H1 (cell line): Measurements from ENCODE around the gene SPPL2B.

Source experiments
- CBX8 ChIP-seq: fragments of 300-800, 300-1000 bp; sonication (generic); IDR thresholded peaks from 2 replicates; pipeline ENCODE4 v1.7.1; 2016; ENCODE audit warnings: low read depth, low read length, borderline replicate concordance
- EGR1 ChIP-seq: IDR thresholded peaks from 2 replicates; pipeline ENCODE4 v1.6.1; 2011; ENCODE audit warnings: low read depth, low read length, borderline replicate concordance
- EZH2 ChIP-seq: fragments of 200-600 bp; sonication (generic); IDR thresholded peaks from 2 replicates; pipeline ENCODE4 v1.7.1; 2012; ENCODE audit warnings: low read depth, mild to moderate bottlenecking, moderate library complexity, low read length, inconsistent platforms; ENCODE audit not compliant: severe bottlenecking
- GTF2F1 ChIP-seq: IDR thresholded peaks from 2 replicates; pipeline ENCODE4 v1.6.1; 2012; ENCODE audit warnings: low read depth, low read length, improper control_type of control experiment, borderline replicate concordance
- MAFK ChIP-seq: IDR thresholded peaks from 2 replicates; pipeline ENCODE4 v1.6.1; 2012; ENCODE audit warnings: low read depth, mild to moderate bottlenecking, improper control_type of control experiment, low read length
- POLR2A ChIP-seq, 2 experiments: IDR thresholded peaks; 1 replicate in 1 of 2; 2 replicates in 1 of 2; pipeline ENCODE4 v1.6.1; 2011; ENCODE audit warnings: low read depth in 2 of 2, low read length in 2 of 2, mild to moderate bottlenecking in 2 of 2; ENCODE audit errors: control extremely low read depth in 1 of 2
- RAD21 ChIP-seq, 2 experiments: IDR thresholded peaks in 1 of 2; conservative IDR thresholded peaks in 1 of 2; 2 replicates each; pipeline ENCODE4 v1.6.1; 2011; ENCODE audit warnings: low read depth in 2 of 2, low read length in 2 of 2, improper control_type of control experiment in 1 of 2, inconsistent platforms in 1 of 2, mild to moderate bottlenecking in 1 of 2, moderate library complexity in 1 of 2
- SIN3A ChIP-seq, 2 experiments: IDR thresholded peaks in 1 of 2; conservative IDR thresholded peaks in 1 of 2; 2 replicates each; pipeline ENCODE4 v1.6.1; 2011 to 2012; ENCODE audit warnings: low read length in 2 of 2, improper control_type of control experiment in 1 of 2, low read depth in 1 of 2, mild to moderate bottlenecking in 1 of 2
- SP1 ChIP-seq: IDR thresholded peaks from 2 replicates; pipeline ENCODE4 v1.6.1; 2011; ENCODE audit warnings: low read depth, low read length
- TEAD4 ChIP-seq: IDR thresholded peaks from 2 replicates; pipeline ENCODE4 v1.6.1; 2012; ENCODE audit warnings: low read depth, low read length, inconsistent platforms, mixed read lengths

DNA sequence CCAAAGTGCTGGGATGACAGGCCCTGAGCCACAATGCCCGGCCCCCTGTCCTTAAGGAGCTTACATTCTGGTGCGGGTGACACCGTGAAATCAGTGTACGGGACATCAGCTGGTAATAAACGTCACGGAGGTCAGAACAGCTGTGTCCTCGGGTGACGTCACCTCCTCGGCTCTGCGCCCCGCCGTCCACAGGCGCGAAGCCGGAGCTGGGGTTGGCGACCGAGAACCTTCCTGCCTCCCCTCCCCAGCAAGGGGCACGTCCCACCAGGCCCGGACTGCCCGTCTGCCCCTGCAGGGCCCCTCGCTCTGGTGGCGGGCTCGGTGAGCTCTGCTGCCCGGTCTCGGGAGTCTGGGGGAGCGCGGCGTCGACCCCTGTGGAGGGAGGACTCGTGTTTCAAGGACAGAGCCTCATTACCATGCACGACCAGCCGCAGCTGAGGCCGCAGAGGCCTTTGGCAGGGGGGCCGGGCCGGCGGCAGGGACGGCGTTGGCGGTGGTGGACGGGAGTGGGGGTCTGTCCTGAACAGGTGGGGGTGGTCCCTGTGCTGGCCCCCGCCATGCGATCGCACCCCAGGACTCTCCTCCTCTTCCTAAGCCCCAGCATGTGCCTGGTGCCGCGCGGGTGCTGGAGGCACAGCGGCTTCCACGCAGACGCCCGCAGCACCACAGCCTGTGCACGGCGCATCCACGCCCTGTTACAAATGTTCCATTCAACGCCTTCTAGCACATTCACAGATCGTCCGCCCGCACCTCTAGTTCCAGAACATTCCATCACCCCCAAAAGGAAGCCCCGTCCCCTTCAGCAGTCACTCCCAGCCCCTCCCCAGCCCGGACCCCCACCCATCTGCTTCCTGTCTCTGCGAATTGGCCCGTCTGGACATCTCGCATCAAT lies 25.9 kb upstream of the SPPL2B start:
- no peak for TF ChIP-seq GTF2F1
- TF ChIP-seq POLR2A (IDR thresholded peaks at IDR 0.05; ENCODE audit: control extremely low read depth in 1 of 2, low read depth in 2 of 2, low read length in 2 of 2), result no peak
- peak in 1 of 2 experiments; percentile 42; a peak in 1 of 4 replicates for TF ChIP-seq SIN3A (conservative IDR thresholded peaks at IDR 0.05 in 1 of 2, IDR thresholded peaks at IDR 0.05 in 1 of 2; ENCODE audit: low read depth in 1 of 2, low read length in 2 of 2)
- TF ChIP-seq SP1, result no peak
- no peak for TF ChIP-seq TEAD4
- no peak for TF ChIP-seq EGR1
- no peak for TF ChIP-seq CBX8
- no peak for TF ChIP-seq EZH2
- TF ChIP-seq RAD21 (IDR thresholded peaks at IDR 0.05 in 1 of 2, conservative IDR thresholded peaks at IDR 0.05 in 1 of 2; ENCODE audit: low read depth in 2 of 2, low read length in 2 of 2), result no peak
- TF ChIP-seq MAFK, result no peak
